SK-N-SH treated with all-trans-retinoic acid at 6 μM for 48 hours (cell line): ENCODE results near the gene DRD2.

ENCODE experiments used
- ATAC-seq: fragments of 200-7000 bp; cut with Tn5 transposase; 3 replicates; pipeline ENCODE4 v1.9.1; 2020; ENCODE audit warnings: mild to moderate bottlenecking, moderate library complexity
- ARNTL ChIP-seq: fragments of 450-650 bp; formaldehyde crosslinking; IDR thresholded peaks from 2 replicates; pipeline ENCODE4 v1.5.0; 2020; ENCODE audit warnings: low read depth, mild to moderate bottlenecking, moderate library complexity, borderline replicate concordance
- BACH2 ChIP-seq: fragments of 250-450 bp; sonication (Bioruptor Pico); IDR thresholded peaks from 2 replicates; pipeline ENCODE4 v1.9.0; 2021; ENCODE audit warnings: mild to moderate bottlenecking, borderline replicate concordance
- CSDC2 ChIP-seq: fragments of 250-450 bp; sonication (Bioruptor Pico); IDR thresholded peaks from 2 replicates; pipeline ENCODE4 v1.5.0; 2020; ENCODE audit warnings: mild to moderate bottlenecking, moderate library complexity
- ESRRG ChIP-seq: fragments of 250-450 bp; sonication (Bioruptor Pico); IDR thresholded peaks from 2 replicates; pipeline ENCODE4 v1.6.1; 2021; ENCODE audit warnings: mild to moderate bottlenecking
- GLIS3 ChIP-seq: fragments of 250-450 bp; sonication (Bioruptor Pico); IDR thresholded peaks from 2 replicates; pipeline ENCODE4 v1.5.0; 2020; ENCODE audit warnings: mild to moderate bottlenecking, moderate library complexity
- ISL1 ChIP-seq: fragments of 250-450 bp; sonication (Bioruptor Pico); IDR thresholded peaks from 2 replicates; pipeline ENCODE4 v2.1.2; 2022; ENCODE audit warnings: mild to moderate bottlenecking, moderate library complexity
- OSR1 ChIP-seq: fragments of 250-450 bp; sonication (Bioruptor Pico); IDR thresholded peaks from 2 replicates; pipeline ENCODE4 v1.8.0; 2022; ENCODE audit warnings: moderate library complexity, mild to moderate bottlenecking, inconsistent platforms
- PPARA ChIP-seq: fragments of 250-450 bp; sonication (Bioruptor Pico); IDR thresholded peaks from 2 replicates; pipeline ENCODE4 v1.5.0; 2020; ENCODE audit warnings: mild to moderate bottlenecking, borderline replicate concordance
- RARB ChIP-seq: fragments of 250-450 bp; sonication (Bioruptor Pico); IDR thresholded peaks from 2 replicates; pipeline ENCODE4 v1.8.0; 2021; ENCODE audit warnings: mild to moderate bottlenecking, moderate library complexity
- SNAI2 ChIP-seq: fragments of 250-450 bp; sonication (Bioruptor Pico); IDR thresholded peaks from 2 replicates; pipeline ENCODE4 v1.5.0; 2020; ENCODE audit warnings: mild to moderate bottlenecking, moderate library complexity
- TOX ChIP-seq: fragments of 250-450 bp; sonication (Bioruptor Pico); IDR thresholded peaks from 2 replicates; pipeline ENCODE4 v1.8.0; 2021; ENCODE audit warnings: mild to moderate bottlenecking, moderate library complexity, borderline replicate concordance
- ZC3H10 ChIP-seq: fragments of 250-450 bp; sonication (Bioruptor Pico); IDR thresholded peaks from 2 replicates; pipeline ENCODE4 v1.5.1; 2021; ENCODE audit warnings: mild to moderate bottlenecking, moderate library complexity
- ZFP3 ChIP-seq: fragments of 250-450 bp; sonication (Bioruptor Pico); IDR thresholded peaks from 2 replicates; pipeline ENCODE4 v1.5.0; 2020; ENCODE audit warnings: mild to moderate bottlenecking, moderate library complexity
- ZFP30 ChIP-seq: fragments of 450-650 bp; formaldehyde crosslinking; IDR thresholded peaks from 2 replicates; pipeline ENCODE4 v1.5.0; 2022; ENCODE audit warnings: mild to moderate bottlenecking, moderate library complexity
- ZNF565 ChIP-seq: fragments of 450-650 bp; formaldehyde crosslinking; conservative IDR thresholded peaks from 2 replicates; pipeline ENCODE4 v1.5.0; 2020; ENCODE audit warnings: low read depth, mild to moderate bottlenecking, moderate library complexity
- ZNF70 ChIP-seq: fragments of 450-650 bp; formaldehyde crosslinking; IDR thresholded peaks from 2 replicates; pipeline ENCODE4 v1.5.0; 2020; ENCODE audit warnings: mild to moderate bottlenecking, moderate library complexity
- ZNF8 ChIP-seq: fragments of 450-650 bp; formaldehyde crosslinking; IDR thresholded peaks from 2 replicates; pipeline ENCODE4 v1.5.0; 2020; ENCODE audit warnings: mild to moderate bottlenecking, moderate library complexity
- TF ChIP-seq, protein P1 (sequence below): fragments of 250-450 bp; sonication (Bioruptor Pico); IDR thresholded peaks from 2 replicates; pipeline ENCODE4 v1.8.0; 2021; ENCODE audit warnings: low read depth, mild to moderate bottlenecking, moderate library complexity, borderline replicate concordance
- TF ChIP-seq, protein P2 (sequence below): fragments of 250-450 bp; sonication (Bioruptor Pico); IDR thresholded peaks from 2 replicates; pipeline ENCODE4 v1.5.1; 2020; ENCODE audit warnings: low read depth, mild to moderate bottlenecking, moderate library complexity
- TF ChIP-seq, protein P3 (sequence below): fragments of 250-450 bp; sonication (Bioruptor Pico); IDR thresholded peaks from 2 replicates; pipeline ENCODE4 v1.5.1; 2021; ENCODE audit warnings: mild to moderate bottlenecking, moderate library complexity
- TF ChIP-seq, protein P4 (sequence below): fragments of 250-450 bp; sonication (Bioruptor Pico); IDR thresholded peaks from 2 replicates; pipeline ENCODE4 v1.8.0; 2020; ENCODE audit warnings: mild to moderate bottlenecking, moderate library complexity, borderline replicate concordance
- TF ChIP-seq, protein P5 (sequence below): fragments of 250-450 bp; sonication (Bioruptor Pico); IDR thresholded peaks from 2 replicates; pipeline ENCODE4 v1.5.0; 2020; ENCODE audit warnings: mild to moderate bottlenecking, moderate library complexity

The DRD2 gene

DNA sequence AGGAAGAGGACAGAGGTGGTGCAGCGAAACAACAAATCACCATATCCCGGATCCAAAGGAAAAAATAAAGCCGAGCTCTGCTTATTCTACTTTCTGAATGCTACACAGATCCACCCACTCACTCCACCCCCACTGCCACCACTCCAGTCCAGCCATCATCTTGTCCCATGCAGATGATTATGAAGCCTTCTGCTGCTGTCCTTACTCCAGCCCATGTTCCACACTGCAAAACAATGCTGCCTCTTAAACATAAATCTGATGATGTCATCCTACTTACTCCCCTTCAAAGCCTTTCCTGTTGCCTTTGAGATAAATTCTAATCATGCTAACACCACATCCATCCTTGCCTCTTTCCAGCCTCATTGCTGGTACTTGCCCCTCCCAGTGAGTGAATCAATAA lies 6.5 kb upstream of the DRD2 start:
- ATAC-seq = no peak
- no peak for TF ChIP-seq ZFP3 (CRISPR knock-in tag)
- TF ChIP-seq ARNTL = no peak
- TF ChIP-seq RARB (CRISPR knock-in tag) = no peak
- TF ChIP-seq ZFP30 (CRISPR knock-in tag) = no peak
- TF ChIP-seq, protein P1, sequence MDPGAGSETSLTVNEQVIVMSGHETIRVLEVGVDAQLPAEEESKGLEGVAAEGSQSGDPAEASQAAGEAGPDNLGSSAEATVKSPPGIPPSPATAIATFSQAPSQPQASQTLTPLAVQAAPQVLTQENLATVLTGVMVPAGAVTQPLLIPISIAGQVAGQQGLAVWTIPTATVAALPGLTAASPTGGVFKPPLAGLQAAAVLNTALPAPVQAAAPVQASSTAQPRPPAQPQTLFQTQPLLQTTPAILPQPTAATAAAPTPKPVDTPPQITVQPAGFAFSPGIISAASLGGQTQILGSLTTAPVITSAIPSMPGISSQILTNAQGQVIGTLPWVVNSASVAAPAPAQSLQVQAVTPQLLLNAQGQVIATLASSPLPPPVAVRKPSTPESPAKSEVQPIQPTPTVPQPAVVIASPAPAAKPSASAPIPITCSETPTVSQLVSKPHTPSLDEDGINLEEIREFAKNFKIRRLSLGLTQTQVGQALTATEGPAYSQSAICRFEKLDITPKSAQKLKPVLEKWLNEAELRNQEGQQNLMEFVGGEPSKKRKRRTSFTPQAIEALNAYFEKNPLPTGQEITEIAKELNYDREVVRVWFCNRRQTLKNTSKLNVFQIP (CRISPR knock-in tag) = no peak
- TF ChIP-seq OSR1 (CRISPR knock-in tag) = no peak
- no peak for TF ChIP-seq SNAI2 (CRISPR knock-in tag)
- TF ChIP-seq, protein P2, sequence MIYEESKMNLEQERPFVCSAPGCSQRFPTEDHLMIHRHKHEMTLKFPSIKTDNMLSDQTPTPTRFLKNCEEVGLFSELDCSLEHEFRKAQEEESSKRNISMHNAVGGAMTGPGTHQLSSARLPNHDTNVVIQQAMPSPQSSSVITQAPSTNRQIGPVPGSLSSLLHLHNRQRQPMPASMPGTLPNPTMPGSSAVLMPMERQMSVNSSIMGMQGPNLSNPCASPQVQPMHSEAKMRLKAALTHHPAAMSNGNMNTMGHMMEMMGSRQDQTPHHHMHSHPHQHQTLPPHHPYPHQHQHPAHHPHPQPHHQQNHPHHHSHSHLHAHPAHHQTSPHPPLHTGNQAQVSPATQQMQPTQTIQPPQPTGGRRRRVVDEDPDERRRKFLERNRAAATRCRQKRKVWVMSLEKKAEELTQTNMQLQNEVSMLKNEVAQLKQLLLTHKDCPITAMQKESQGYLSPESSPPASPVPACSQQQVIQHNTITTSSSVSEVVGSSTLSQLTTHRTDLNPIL (CRISPR knock-in tag) = no peak
- TF ChIP-seq ZNF8 (CRISPR knock-in tag) = no peak
- TF ChIP-seq CSDC2 (CRISPR knock-in tag) = no peak
- no peak for TF ChIP-seq ESRRG (CRISPR knock-in tag)
- no peak for TF ChIP-seq ZNF70
- TF ChIP-seq, all 23 proteins: peak for 0

DNA sequence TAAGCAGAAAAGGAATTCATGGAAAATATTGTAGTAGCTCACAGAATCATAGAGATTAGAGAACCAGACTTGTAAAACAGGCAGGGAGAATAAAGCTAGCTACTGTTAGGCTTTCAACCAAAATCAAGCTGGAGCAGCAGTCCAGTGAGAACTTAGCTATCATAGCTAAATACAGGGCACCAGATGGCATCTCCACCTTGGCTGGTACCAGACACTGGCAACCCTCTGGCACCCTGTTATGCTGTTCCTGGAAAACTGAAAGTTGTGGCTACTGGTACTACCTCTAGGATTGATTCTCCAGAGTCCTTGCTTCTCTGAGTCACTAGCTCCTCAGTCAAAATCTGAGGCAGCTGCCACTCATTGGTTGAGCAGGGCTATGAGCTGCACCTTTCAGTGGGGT lies 6.0 kb upstream of the DRD2 start:
- TF ChIP-seq BACH2 (CRISPR knock-in tag) = no peak
- TF ChIP-seq, protein P3, sequence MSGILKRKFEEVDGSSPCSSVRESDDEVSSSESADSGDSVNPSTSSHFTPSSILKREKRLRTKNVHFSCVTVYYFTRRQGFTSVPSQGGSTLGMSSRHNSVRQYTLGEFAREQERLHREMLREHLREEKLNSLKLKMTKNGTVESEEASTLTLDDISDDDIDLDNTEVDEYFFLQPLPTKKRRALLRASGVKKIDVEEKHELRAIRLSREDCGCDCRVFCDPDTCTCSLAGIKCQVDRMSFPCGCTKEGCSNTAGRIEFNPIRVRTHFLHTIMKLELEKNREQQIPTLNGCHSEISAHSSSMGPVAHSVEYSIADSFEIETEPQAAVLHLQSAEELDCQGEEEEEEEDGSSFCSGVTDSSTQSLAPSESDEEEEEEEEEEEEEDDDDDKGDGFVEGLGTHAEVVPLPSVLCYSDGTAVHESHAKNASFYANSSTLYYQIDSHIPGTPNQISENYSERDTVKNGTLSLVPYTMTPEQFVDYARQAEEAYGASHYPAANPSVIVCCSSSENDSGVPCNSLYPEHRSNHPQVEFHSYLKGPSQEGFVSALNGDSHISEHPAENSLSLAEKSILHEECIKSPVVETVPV = no peak
- TF ChIP-seq SNAI2 (CRISPR knock-in tag) = no peak
- TF ChIP-seq ZC3H10 (CRISPR knock-in tag) = no peak
- no peak for TF ChIP-seq ZFP30 (CRISPR knock-in tag)
- no peak for TF ChIP-seq ISL1 (CRISPR knock-in tag)
- no peak for TF ChIP-seq ZNF70
- TF ChIP-seq PPARA (CRISPR knock-in tag) = no peak
- no peak for TF ChIP-seq CSDC2 (CRISPR knock-in tag)
- no peak for TF ChIP-seq ZFP3 (CRISPR knock-in tag)
- TF ChIP-seq, protein P2 (CRISPR knock-in tag) = no peak
- no peak for TF ChIP-seq GLIS3
- no peak for TF ChIP-seq ZNF565
- TF ChIP-seq RARB (CRISPR knock-in tag) = no peak
- TF ChIP-seq TOX (CRISPR knock-in tag) = no peak
- TF ChIP-seq, protein P4, sequence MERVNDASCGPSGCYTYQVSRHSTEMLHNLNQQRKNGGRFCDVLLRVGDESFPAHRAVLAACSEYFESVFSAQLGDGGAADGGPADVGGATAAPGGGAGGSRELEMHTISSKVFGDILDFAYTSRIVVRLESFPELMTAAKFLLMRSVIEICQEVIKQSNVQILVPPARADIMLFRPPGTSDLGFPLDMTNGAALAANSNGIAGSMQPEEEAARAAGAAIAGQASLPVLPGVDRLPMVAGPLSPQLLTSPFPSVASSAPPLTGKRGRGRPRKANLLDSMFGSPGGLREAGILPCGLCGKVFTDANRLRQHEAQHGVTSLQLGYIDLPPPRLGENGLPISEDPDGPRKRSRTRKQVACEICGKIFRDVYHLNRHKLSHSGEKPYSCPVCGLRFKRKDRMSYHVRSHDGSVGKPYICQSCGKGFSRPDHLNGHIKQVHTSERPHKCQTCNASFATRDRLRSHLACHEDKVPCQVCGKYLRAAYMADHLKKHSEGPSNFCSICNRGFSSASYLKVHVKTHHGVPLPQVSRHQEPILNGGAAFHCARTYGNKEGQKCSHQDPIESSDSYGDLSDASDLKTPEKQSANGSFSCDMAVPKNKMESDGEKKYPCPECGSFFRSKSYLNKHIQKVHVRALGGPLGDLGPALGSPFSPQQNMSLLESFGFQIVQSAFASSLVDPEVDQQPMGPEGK (CRISPR knock-in tag) = no peak
- TF ChIP-seq, protein P5, sequence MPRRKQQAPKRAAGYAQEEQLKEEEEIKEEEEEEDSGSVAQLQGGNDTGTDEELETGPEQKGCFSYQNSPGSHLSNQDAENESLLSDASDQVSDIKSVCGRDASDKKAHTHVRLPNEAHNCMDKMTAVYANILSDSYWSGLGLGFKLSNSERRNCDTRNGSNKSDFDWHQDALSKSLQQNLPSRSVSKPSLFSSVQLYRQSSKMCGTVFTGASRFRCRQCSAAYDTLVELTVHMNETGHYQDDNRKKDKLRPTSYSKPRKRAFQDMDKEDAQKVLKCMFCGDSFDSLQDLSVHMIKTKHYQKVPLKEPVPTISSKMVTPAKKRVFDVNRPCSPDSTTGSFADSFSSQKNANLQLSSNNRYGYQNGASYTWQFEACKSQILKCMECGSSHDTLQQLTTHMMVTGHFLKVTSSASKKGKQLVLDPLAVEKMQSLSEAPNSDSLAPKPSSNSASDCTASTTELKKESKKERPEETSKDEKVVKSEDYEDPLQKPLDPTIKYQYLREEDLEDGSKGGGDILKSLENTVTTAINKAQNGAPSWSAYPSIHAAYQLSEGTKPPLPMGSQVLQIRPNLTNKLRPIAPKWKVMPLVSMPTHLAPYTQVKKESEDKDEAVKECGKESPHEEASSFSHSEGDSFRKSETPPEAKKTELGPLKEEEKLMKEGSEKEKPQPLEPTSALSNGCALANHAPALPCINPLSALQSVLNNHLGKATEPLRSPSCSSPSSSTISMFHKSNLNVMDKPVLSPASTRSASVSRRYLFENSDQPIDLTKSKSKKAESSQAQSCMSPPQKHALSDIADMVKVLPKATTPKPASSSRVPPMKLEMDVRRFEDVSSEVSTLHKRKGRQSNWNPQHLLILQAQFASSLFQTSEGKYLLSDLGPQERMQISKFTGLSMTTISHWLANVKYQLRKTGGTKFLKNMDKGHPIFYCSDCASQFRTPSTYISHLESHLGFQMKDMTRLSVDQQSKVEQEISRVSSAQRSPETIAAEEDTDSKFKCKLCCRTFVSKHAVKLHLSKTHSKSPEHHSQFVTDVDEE (CRISPR knock-in tag) = no peak
- TF ChIP-seq ARNTL = no peak
- ATAC-seq = no peak
